ENCODE measurements around the gene ANLN. TPM values are rescaled to one million over a fixed set of nuclear protein-coding genes. Genes with fewer than 3 reads are reported as not detected.

ANLN gene
- total and polyA plus RNA-seq, 9 of the 15 experiments (the other 6 are each of a cell fraction or from before 2014, with no cell fraction given), result 18.1 to 66.2 (median 38.7) TPM

- TF ChIP-seq CHD4 (IDR thresholded peaks at IDR 0.05; ENCODE audit: insufficient read depth, insufficient replicate concordance, low read depth, low read length, poor library complexity, severe bottlenecking) (no peak), POLR2B (IDR thresholded peaks at IDR 0.05; ENCODE audit: low read depth, partially characterized antibody) (no peak), GTF2F1 (IDR thresholded peaks at IDR 0.05; ENCODE audit: low read depth, low read length) (no peak), ZNF140 (CRISPR knock-in tag; IDR thresholded peaks at IDR 0.05) (no peak), SP2 (IDR thresholded peaks at IDR 0.05; ENCODE audit: extremely low read depth, low read depth, low read length, poor library complexity, severe bottlenecking) (no peak), RNF2 (IDR thresholded peaks at IDR 0.05) (0 out of 2 replicates have a peak, but pooled peaks have one; percentile 62), ZZZ3 (IDR thresholded peaks at IDR 0.05) (no peak), ERF (CRISPR knock-in tag; IDR thresholded peaks at IDR 0.05) (no peak), RREB1 (CRISPR knock-in tag; IDR thresholded peaks at IDR 0.05) (0 out of 2 replicates have a peak, but pooled peaks have one; percentile 19), MAFG (tag; conservative IDR thresholded peaks at IDR 0.05) (no peak), IRF2 (CRISPR knock-in tag; IDR thresholded peaks at IDR 0.05) (no peak), GABPB1 (CRISPR knock-in tag; IDR thresholded peaks at IDR 0.05) (peak; percentile 53; the same call in 1 of the 2 replicates), ELF4 (CRISPR knock-in tag; IDR thresholded peaks at IDR 0.05) (no peak), MECOM (CRISPR knock-in tag; IDR thresholded peaks at IDR 0.05) (no peak), PRMT5 (CRISPR knock-in tag; IDR thresholded peaks at IDR 0.05) (no peak), ZHX1 (conservative IDR thresholded peaks at IDR 0.05; ENCODE audit: low read length) (peak; percentile 93)
Measured at GRCh38 chr7:36366718-36367560, 22.7 kb upstream of the ANLN start (continued).
